Hepatocyte (in vitro differentiated cells): Measurements from ENCODE around the gene CES5A. TPM values are rescaled to one million over a fixed set of nuclear protein-coding genes. Genes with fewer than 3 reads are reported as not detected.

ENCODE experiments used
- DNase-seq: peaks from one replicate; pipeline ENCODE4 v3.0.0-alpha.2; 2016; ENCODE audit warnings: low spot score
- H2AFZ ChIP-seq: fragments of 200-600 bp; sonication (generic); 2 replicates; pipeline ENCODE4 v1.6.0; 2016; ENCODE audit warnings: antibody characterized with exemption, mild to moderate bottlenecking
- H3K27ac ChIP-seq: fragments of 200-600 bp; sonication (generic); 2 replicates; pipeline ENCODE4 v1.5.1; 2016; ENCODE audit warnings: mild to moderate bottlenecking
- H3K27me3 ChIP-seq: fragments of 200-600 bp; sonication (generic); 2 replicates; pipeline ENCODE4 v1.6.1; 2016
- H3K36me3 ChIP-seq: fragments of 200-600 bp; sonication (generic); replicated peaks from 2 replicates; pipeline ENCODE4 v1.5.1; 2016; ENCODE audit warnings: low read depth; ENCODE audit not compliant: insufficient read depth
- H3K4me1 ChIP-seq: fragments of 200-600 bp; sonication (generic); 2 replicates; pipeline ENCODE4 v1.5.1; 2016; ENCODE audit warnings: mild to moderate bottlenecking, moderate library complexity; ENCODE audit not compliant: insufficient read depth
- H3K4me2 ChIP-seq: fragments of 200-600 bp; sonication (generic); 2 replicates; pipeline ENCODE4 v1.6.0; 2016
- H3K4me3 ChIP-seq: fragments of 200-600 bp; sonication (generic); 2 replicates; pipeline ENCODE4 v1.5.1; 2016; ENCODE audit warnings: mild to moderate bottlenecking
- H3K79me2 ChIP-seq: fragments of 200-600 bp; sonication (generic); 2 replicates; pipeline ENCODE4 v1.6.0; 2017; ENCODE audit warnings: mild to moderate bottlenecking
- H3K9me2 ChIP-seq: fragments of 200-600 bp; sonication (generic); replicated peaks from 2 replicates; pipeline ENCODE4 v1.6.0; 2017; ENCODE audit warnings: mild to moderate bottlenecking; ENCODE audit not compliant: insufficient read depth
- H3K9me3 ChIP-seq: fragments of 200-600 bp; sonication (generic); 2 replicates; pipeline ENCODE4 v1.5.1; 2016; ENCODE audit warnings: low read depth, mild to moderate bottlenecking
- H4K20me1 ChIP-seq: fragments of 200-600 bp; sonication (generic); 2 replicates; pipeline ENCODE4 v1.6.0; 2016; ENCODE audit warnings: mild to moderate bottlenecking; ENCODE audit not compliant: insufficient read depth, poor library complexity, severe bottlenecking
- CTCF ChIP-seq: fragments of 200-600 bp; sonication (generic); IDR thresholded peaks from 2 replicates; pipeline ENCODE4 v1.5.1; 2016; ENCODE audit warnings: antibody characterized with exemption, mild to moderate bottlenecking; ENCODE audit not compliant: poor library complexity
- EZH2 ChIP-seq: fragments of 200-600 bp; sonication (generic); IDR thresholded peaks from 2 replicates; pipeline ENCODE4 v1.6.1; 2016; ENCODE audit warnings: antibody characterized with exemption, mild to moderate bottlenecking, borderline replicate concordance
- EZH2phosphoT487 ChIP-seq: fragments of 200-600 bp; sonication (generic); IDR thresholded peaks from one replicate; pipeline ENCODE4 v1.6.1; 2018; ENCODE audit warnings: antibody characterized with exemption, mild to moderate bottlenecking, low read depth, moderate library complexity; ENCODE audit not compliant: unreplicated experiment, severe bottlenecking
- WGBS: methylation state at CpG from one replicate; pipeline ENCODE4 v1.1.6; 2016; ENCODE audit warnings: low lambda C conversion rate; ENCODE audit errors: missing lambda C conversion rate; 5-methylcytosine and 5-hydroxymethylcytosine counted together
- polyA plus RNA-seq: library from polyadenylated mRNA; unstranded; fragments of >200 nt; fragmentation: Nextera tagmentation; extraction: Ambion mirVana; gene quantifications from 2 replicates; pipeline ENCODE4 v1.2.1, GENCODE V29; 2016
- total RNA-seq: library from RNA; depleted of rRNA; stranded (reverse); fragments of >200 nt; gene quantifications from 2 replicates; pipeline ENCODE4 v1.2.3, GENCODE V29; 2014

Gene CES5A
- total RNA-seq (not detected in 2 replicates), polyA plus RNA-seq (not detected in 2 replicates)

- no peaks in the 10 kb centered on the region for H4K20me1 ChIP-seq
- H3K27me3 ChIP-seq = no peaks in the 10 kb centered on the region
- H3K4me3 ChIP-seq = no peak within 1 kb of the TSS
- TF ChIP-seq EZH2phosphoT487 (no peak), CTCF (no peak), EZH2 (no peak)
- no peaks in the 10 kb centered on the region for H3K9me3 ChIP-seq
- H3K79me2 ChIP-seq = no peaks in the 10 kb centered on the region
- no peak within 1 kb of the TSS for H2AFZ ChIP-seq
- no peaks in the 10 kb centered on the region for H3K9me2 ChIP-seq
- H3K36me3 ChIP-seq = no peaks in the 10 kb centered on the region
- WGBS = 85% methylated on average over 2 of the region's 2 CpGs
- H3K4me2 ChIP-seq = no peak within 1 kb of the TSS
- H3K4me1 ChIP-seq = no peaks in the 10 kb centered on the region
- DNase-seq = no peak
- no peak within 1 kb of the TSS for H3K27ac ChIP-seq
Observed at GRCh38 chr16:55875273-55875672, at the start of gene CES5A. TSS of gene CES5A (minus strand) at chr16:55875373. CDS start at chr16:55875221, 152 bp downstream.

GRCh38 chr16:55922662-55923061 is 47.5 kb upstream of the CES5A start:
- Histone ChIP-seq H2AFZ (no peak overlapping the region), H3K9me3 (no peaks in the 10 kb centered on the region), H3K4me2 (no peak overlapping the region), H3K4me1 (no peaks in the 10 kb centered on the region), H3K27me3 (peaks cover 9% of the 10 kb centered on the region), H3K4me3 (no peak overlapping the region), H3K27ac (no peak overlapping the region), H3K79me2 (no peaks in the 10 kb centered on the region), H4K20me1 (no peaks in the 10 kb centered on the region), H3K9me2 (no peaks in the 10 kb centered on the region), H3K36me3 (no peaks in the 10 kb centered on the region)
- DNase-seq = no peak
- TF ChIP-seq EZH2 (no peak), CTCF (no peak)

GRCh38 chr16:55917373-55918160 is 42.4 kb upstream of the CES5A start:
- no peak overlapping the region for H3K4me2 ChIP-seq
- TF ChIP-seq EZH2 (no peak), CTCF (no peak), EZH2phosphoT487 (no peak)
- no peaks in the 10 kb centered on the region for H4K20me1 ChIP-seq
- H3K4me3 ChIP-seq = no peak overlapping the region
- H3K9me3 ChIP-seq = no peaks in the 10 kb centered on the region
- H3K4me1 ChIP-seq = no peaks in the 10 kb centered on the region
- H3K79me2 ChIP-seq = no peaks in the 10 kb centered on the region
- H3K9me2 ChIP-seq = no peaks in the 10 kb centered on the region
- no peaks in the 10 kb centered on the region for H3K36me3 ChIP-seq
- H3K27ac ChIP-seq = no peak overlapping the region
- no peak for DNase-seq
- H3K27me3 ChIP-seq = no peaks in the 10 kb centered on the region
- no peak overlapping the region for H2AFZ ChIP-seq
- 77% methylated on average over 1 of the region's 1 CpG for WGBS
